HepG2 (cell line): ENCODE measurements around the gene ALS2.

Source experiments
- CCAR2 ChIP-seq: fragments of 200-400 bp; formaldehyde crosslinking; optimal IDR thresholded peaks from 2 replicates; pipeline ENCODE3; 2018; ENCODE audit warnings: low read depth, mild to moderate bottlenecking, low read length, moderate library complexity
- CREM ChIP-seq, 2 experiments: sonication (generic) in 1 of 2; formaldehyde crosslinking in 1 of 2; IDR thresholded peaks; 2 replicates each; pipeline versions ENCODE4 v1.4.0 to v1.6.1; 2016 to 2020; ENCODE audit warnings: antibody characterized with exemption in 1 of 2, mild to moderate bottlenecking in 1 of 2, missing genetic modification reagents in 1 of 2
- EP300 ChIP-seq, 3 experiments: sonication (generic) in 1 of 3; formaldehyde crosslinking in 1 of 3; IDR thresholded peaks; 2 replicates each; pipeline versions ENCODE4 v1.5.1 to v1.6.1; 2011 to 2020; ENCODE audit warnings: low read depth in 2 of 3, low read length in 2 of 3, borderline replicate concordance in 1 of 3, improper control_type of control experiment in 1 of 3, mild to moderate bottlenecking in 1 of 3, missing genetic modification reagents in 1 of 3, moderate library complexity in 1 of 3
- HNRNPL ChIP-seq: fragments of 200-400 bp; formaldehyde crosslinking; IDR thresholded peaks from 2 replicates; pipeline ENCODE4 v1.6.1; 2017; ENCODE audit warnings: mild to moderate bottlenecking, low read depth, low read length
- POLR2A ChIP-seq, 2 experiments: IDR thresholded peaks; 2 replicates each; pipeline ENCODE4 v1.6.1; 2011; ENCODE audit warnings: low read depth in 2 of 2, low read length in 2 of 2, mild to moderate bottlenecking in 1 of 2, moderate library complexity in 1 of 2; ENCODE audit not compliant: insufficient read depth in 1 of 2
- POLR2AphosphoS5 ChIP-seq: IDR thresholded peaks from 2 replicates; pipeline ENCODE4 v1.6.1; 2012; ENCODE audit warnings: low read depth, low read length
- SNRNP70 ChIP-seq: fragments of 200-400 bp; formaldehyde crosslinking; IDR thresholded peaks from 2 replicates; pipeline ENCODE4 v1.6.1; 2017; ENCODE audit warnings: mild to moderate bottlenecking, low read depth, low read length, moderate library complexity
- THYN1 ChIP-seq: sonication (generic); formaldehyde crosslinking; IDR thresholded peaks from 2 replicates; pipeline ENCODE4 v1.8.1; 2023; ENCODE audit warnings: low read depth, mild to moderate bottlenecking, moderate library complexity, missing genetic modification reagents, borderline replicate concordance
- ZNF839 ChIP-seq: sonication (generic); formaldehyde crosslinking; IDR thresholded peaks from 2 replicates; pipeline ENCODE4 v1.4.0; 2020; ENCODE audit warnings: missing genetic modification reagents, mild to moderate bottlenecking, borderline replicate concordance
- ZSCAN29 ChIP-seq: sonication (generic); formaldehyde crosslinking; conservative IDR thresholded peaks from 2 replicates; pipeline ENCODE4 v1.4.0; 2020; ENCODE audit warnings: mild to moderate bottlenecking, missing genetic modification reagents
- TF ChIP-seq, protein P1 (sequence below): sonication (generic); formaldehyde crosslinking; IDR thresholded peaks from 2 replicates; pipeline ENCODE4 v1.5.0; 2020; ENCODE audit warnings: mild to moderate bottlenecking, missing genetic modification reagents, moderate library complexity
- TF ChIP-seq, protein P2 (sequence below): conservative IDR thresholded peaks from 2 replicates; pipeline ENCODE4 v1.6.1; 2018; ENCODE audit warnings: missing genetic modification reagents

DNA sequence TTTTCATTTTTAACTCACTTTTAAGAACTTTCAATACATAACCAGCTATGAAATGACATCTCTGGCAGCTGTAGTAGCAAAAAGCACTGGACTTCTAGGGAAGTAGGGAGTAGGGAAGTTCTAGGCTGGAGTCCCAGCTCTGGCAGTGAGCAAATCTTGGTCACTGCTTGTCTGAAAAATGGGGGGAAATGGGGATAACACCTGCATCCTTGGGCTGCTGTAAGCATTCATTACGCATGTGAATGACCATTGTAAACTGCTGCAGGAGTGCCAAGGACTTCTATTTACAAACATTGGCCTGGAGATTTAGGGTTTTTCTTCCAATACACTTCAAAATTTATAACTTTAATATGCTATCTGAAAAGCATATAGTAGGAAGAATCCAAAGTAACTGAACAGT lies 81.3 kb downstream of the ALS2 start:
- TF ChIP-seq POLR2AphosphoS5 (no peak), ZSCAN29 (CRISPR knock-in tag) (no peak), CREM (IDR thresholded peaks at IDR 0.05) (no peak), CREM (CRISPR knock-in tag; IDR thresholded peaks at IDR 0.05) (no peak), CCAR2 (no peak), POLR2A (IDR thresholded peaks at IDR 0.05; ENCODE audit: insufficient read depth in 1 of 2, low read depth in 2 of 2, low read length in 2 of 2) (no peak), THYN1 (no peak), HNRNPL (no peak), ZNF839 (CRISPR knock-in tag) (no peak), EP300 (IDR thresholded peaks at IDR 0.05; ENCODE audit: low read depth in 2 of 2, low read length in 2 of 2) (no peak), EP300 (CRISPR knock-in tag; IDR thresholded peaks at IDR 0.05; ENCODE audit: borderline replicate concordance) (no peak), SNRNP70 (no peak)
- TF ChIP-seq, protein P1, sequence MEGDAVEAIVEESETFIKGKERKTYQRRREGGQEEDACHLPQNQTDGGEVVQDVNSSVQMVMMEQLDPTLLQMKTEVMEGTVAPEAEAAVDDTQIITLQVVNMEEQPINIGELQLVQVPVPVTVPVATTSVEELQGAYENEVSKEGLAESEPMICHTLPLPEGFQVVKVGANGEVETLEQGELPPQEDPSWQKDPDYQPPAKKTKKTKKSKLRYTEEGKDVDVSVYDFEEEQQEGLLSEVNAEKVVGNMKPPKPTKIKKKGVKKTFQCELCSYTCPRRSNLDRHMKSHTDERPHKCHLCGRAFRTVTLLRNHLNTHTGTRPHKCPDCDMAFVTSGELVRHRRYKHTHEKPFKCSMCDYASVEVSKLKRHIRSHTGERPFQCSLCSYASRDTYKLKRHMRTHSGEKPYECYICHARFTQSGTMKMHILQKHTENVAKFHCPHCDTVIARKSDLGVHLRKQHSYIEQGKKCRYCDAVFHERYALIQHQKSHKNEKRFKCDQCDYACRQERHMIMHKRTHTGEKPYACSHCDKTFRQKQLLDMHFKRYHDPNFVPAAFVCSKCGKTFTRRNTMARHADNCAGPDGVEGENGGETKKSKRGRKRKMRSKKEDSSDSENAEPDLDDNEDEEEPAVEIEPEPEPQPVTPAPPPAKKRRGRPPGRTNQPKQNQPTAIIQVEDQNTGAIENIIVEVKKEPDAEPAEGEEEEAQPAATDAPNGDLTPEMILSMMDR (CRISPR knock-in tag), result no peak
- TF ChIP-seq, protein P2, sequence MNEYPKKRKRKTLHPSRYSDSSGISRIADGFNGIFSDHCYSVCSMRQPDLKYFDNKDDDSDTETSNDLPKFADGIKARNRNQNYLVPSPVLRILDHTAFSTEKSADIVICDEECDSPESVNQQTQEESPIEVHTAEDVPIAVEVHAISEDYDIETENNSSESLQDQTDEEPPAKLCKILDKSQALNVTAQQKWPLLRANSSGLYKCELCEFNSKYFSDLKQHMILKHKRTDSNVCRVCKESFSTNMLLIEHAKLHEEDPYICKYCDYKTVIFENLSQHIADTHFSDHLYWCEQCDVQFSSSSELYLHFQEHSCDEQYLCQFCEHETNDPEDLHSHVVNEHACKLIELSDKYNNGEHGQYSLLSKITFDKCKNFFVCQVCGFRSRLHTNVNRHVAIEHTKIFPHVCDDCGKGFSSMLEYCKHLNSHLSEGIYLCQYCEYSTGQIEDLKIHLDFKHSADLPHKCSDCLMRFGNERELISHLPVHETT (CRISPR knock-in tag), result no peak
